GM19238 (cell line): ENCODE data around the gene POLDIP2.
"Not testable (repeated sequence)": the region's sequence is repeated elsewhere in the genome, so short reads cannot be mapped to it uniquely, and the experiment has no call there.

ENCODE experiments used
- DNase-seq: peaks from one replicate; pipeline ENCODE4 v3.0.0; 2011; ENCODE audit warnings: low spot score; ENCODE audit not compliant: insufficient read length

Gene POLDIP2

GRCh38 chr17:28366605-28367004 is 9.3 kb upstream of the POLDIP2 start:
- no peak for DNase-seq

DNA sequence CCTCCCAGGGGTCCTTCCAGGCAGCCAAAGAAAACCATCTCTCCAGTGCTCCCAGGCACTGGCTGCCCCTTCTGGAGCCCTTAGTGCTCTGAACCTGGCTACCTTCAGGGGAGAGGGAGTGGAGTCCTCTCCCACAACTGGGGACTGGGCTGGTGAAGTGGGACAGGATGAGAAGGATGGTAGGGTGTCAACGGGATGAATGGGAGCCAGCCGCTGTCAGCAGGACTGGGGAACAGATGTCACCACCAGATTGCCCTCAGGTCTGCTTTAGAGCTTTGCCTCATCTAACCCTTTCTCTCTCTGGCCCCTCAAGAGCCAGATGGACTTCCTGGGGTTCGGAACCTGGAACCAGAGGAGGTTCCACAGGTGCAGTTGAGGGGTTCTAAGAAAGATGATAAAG is 8.2 kb upstream of the POLDIP2 start:
- no peak for DNase-seq

- no peak for DNase-seq
Measured at GRCh38 chr17:28364665-28365363, 7.5 kb upstream of the POLDIP2 start, which contains the start of gene SEBOX. Gene SEBOX, minus strand, starts transcription at chr17:28365199. Its CDS starts 48 bp downstream, at chr17:28365151.

GRCh38 chr17:28363776-28364650 is 6.7 kb upstream of the POLDIP2 start:
- DNase-seq = no peak

- no peak for DNase-seq
Measured at GRCh38 chr17:28363186-28363585, 5.9 kb upstream of the POLDIP2 start.

DNA sequence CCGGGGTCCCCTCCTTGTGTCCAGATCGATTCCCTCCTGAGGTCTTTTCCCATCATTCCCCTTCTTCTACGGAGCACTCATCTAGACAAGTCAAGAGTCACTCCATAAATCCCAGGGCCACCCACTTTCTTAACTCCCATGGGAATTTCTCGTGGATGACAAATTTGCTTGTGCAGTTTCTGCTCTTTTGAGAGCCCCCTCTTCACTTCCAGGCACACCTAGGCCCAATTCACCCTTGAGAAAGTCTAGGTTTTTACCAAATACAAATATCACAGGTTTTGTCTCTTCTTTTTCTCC is 522 bp upstream of the POLDIP2 start:
- no peak for DNase-seq

GRCh38 chr17:28350271-28350670 is 7.1 kb downstream of the POLDIP2 start:
- no peak for DNase-seq

GRCh38 chr17:28348979-28349378 is 8.3 kb downstream of the POLDIP2 start:
- no peak for DNase-seq

DNA sequence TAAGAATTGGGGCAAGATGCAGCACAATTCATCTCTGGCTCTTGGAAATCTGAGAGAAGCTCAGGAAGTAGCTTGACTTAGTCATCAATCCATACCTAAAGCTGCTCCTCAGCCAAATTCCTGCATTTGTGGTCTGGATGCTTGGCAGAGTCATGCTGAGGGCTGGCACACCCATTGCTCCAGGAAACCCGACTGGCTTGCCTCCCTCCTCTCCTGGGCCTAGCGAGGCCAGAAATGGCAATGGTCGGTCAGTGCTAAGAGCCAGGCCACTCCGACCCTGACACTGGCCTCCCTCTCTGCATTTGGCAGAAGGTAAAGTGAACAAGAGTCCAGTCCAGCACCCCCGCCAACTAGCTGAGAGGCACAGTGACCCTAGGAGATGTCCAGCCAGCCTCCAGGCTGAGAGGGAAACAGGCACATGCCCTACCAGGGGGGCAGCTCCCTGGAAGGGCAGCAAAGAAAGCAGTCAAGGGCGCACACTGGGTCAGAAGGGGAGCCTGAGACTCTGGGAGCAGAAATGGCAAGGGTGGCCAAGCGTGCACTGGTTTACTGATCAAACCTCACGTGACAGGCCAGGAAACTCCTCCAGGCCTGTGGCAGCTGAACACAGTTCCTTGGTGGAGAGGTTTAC is 10.0 kb downstream of the POLDIP2 start:
- DNase-seq = no peak

DNA sequence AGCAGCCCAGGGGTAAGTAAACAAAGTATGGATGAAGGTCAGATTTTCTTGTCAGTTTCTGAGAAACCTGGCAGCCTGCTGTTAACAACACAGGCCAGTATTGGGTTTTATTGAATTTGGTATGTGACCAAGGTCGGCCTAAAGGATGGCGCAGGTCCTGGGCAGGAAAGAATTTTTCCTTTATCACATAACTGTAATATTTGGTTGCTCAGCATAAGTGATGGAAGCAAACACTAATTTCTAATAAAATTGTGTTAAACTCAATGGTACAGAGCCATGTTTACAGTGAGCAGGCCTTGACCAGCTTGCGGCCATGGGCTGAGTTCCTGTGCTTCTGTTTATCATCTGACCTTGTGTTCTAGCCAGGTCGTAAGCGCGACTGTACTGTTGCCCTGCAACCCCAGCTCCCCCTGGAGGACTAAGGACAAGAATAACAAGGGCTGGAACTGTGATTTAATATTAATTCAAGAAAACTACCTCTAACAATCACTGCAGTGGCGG is 10.5 kb downstream of the POLDIP2 start:
- DNase-seq = no peak

- no peak for DNase-seq
Measured at GRCh38 chr17:28346199-28346580, 11.1 kb downstream of the POLDIP2 start.

- no peak for DNase-seq
Measured at GRCh38 chr17:28345419-28346198, 11.7 kb downstream of the POLDIP2 start.

GRCh38 chr17:28344435-28344901 is 12.9 kb downstream of the POLDIP2 start:
- DNase-seq = no peak

- no peak for DNase-seq
Measured at GRCh38 chr17:28344011-28344410, 13.3 kb downstream of the POLDIP2 start.

GRCh38 chr17:28343491-28343932 is 13.8 kb downstream of the POLDIP2 start:
- no peak for DNase-seq

- DNase-seq = no peak
Measured at GRCh38 chr17:28342313-28342712, 15.0 kb downstream of the POLDIP2 start.

- no peak for DNase-seq
Measured at GRCh38 chr17:28341516-28341915, 15.8 kb downstream of the POLDIP2 start.

DNA sequence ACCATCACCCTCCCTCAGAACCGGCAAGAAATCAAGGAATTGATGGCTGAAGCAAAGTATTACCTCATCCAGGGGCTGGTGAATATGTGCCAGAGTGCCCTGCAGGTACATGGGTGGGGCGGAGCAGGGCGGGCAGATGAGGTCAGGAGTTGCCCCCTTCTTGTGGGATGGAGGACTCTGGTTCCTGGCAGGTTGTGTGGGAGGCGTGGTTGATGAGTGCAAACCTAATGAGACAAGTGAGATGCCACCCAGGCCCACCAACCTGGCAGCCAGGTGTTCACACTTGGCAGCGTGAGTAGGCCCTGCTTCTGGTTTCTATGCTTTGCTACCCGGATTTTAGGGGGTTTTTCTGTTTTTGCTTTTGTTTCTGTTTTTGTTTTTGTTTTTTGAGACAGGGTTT is 17.0 kb downstream of the POLDIP2 start:
- no peak for DNase-seq

DNA sequence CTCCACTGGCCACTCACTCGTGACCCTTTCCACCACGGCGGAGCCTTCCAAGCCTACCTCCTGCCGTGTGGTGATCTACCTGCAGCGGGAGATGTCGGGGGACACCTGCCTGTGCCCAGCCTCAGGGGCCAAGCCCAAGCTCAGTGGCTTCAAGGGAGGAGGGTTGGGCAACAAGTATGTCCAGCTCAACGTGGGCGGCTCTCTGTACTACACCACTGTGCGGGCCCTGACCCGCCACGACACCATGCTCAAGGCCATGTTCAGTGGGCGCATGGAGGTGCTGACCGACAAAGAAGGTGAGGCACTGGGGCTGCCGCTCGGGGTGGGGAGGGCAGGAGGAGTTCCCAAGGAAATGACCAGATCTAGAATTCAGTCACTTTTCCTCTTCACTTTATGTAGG is 17.9 kb downstream of the POLDIP2 start:
- no peak for DNase-seq

DNA sequence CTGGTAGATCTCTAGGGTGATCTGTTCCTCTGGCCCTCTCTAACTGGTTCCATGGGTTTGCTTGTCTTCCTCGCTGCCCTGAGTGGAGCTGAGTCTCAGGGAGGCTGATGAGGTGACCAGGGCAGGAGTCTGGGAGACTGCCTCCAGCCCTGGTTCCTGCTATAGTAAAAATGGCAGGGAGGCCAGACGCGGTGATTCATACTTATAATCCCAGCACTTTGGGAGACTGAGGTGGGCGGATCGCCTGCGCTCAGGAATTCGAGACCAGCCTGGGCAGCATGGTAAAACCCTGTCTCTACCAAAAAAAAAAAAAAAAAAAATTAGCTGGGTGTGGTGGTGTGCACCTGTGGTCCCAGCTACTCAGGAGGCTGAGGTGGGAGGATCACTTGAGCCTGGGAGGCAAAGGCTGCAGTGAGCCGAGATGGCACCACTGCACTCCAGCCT is 18.5 kb downstream of the POLDIP2 start:
- not testable (repeated sequence) for DNase-seq
